ENCODE data around the gene BDNF.

BDNF gene

GRCh38 chr11:27627979-27628378 is 72.3 kb downstream of the BDNF start:
- H3K4me3 ChIP-seq, result no peak overlapping the region
- no peak overlapping the region for H3K27ac ChIP-seq
- no peaks in the 10 kb centered on the region for H3K9me3 ChIP-seq (ENCODE audit: low read depth, low read length)
- no peak overlapping the region for H3K9ac ChIP-seq (ENCODE audit: insufficient read length)
- no peak for DNase-seq (ENCODE audit: low read depth, low spot score)
- H3K36me3 ChIP-seq (ENCODE audit: insufficient read depth, low read length), result no peaks in the 10 kb centered on the region
- TF ChIP-seq POLR2AphosphoS5 (IDR thresholded peaks at IDR 0.05; ENCODE audit: borderline replicate concordance, low read depth, low read length), result no peak
- no peak for TF ChIP-seq FOXP2 (optimal IDR thresholded peaks at IDR 0.05; ENCODE audit: control extremely low read depth, extremely low read length, insufficient read depth)

GRCh38 chr11:27626938-27627586 is 73.2 kb downstream of the BDNF start:
- Histone ChIP-seq H3K9me3 (ENCODE audit: low read depth, low read length) (no peaks in the 10 kb centered on the region), H3K9ac (ENCODE audit: insufficient read length) (no peak overlapping the region), H3K4me3 (no peak overlapping the region), H3K27ac (no peak overlapping the region), H3K36me3 (ENCODE audit: insufficient read depth, low read length) (no peaks in the 10 kb centered on the region)
- no peak for DNase-seq (ENCODE audit: low read depth, low spot score)
- TF ChIP-seq EZH2 (IDR thresholded peaks at IDR 0.05) (no peak), POLR2AphosphoS5 (IDR thresholded peaks at IDR 0.05; ENCODE audit: borderline replicate concordance, low read depth, low read length) (no peak), FOXP2 (optimal IDR thresholded peaks at IDR 0.05; ENCODE audit: control extremely low read depth, extremely low read length, insufficient read depth) (no peak)

GRCh38 chr11:27626269-27626937 is 73.9 kb downstream of the BDNF start:
- Histone ChIP-seq H3K9ac (ENCODE audit: insufficient read length) (no peak overlapping the region), H3K36me3 (ENCODE audit: insufficient read depth, low read length) (no peaks in the 10 kb centered on the region), H3K4me3 (no peak overlapping the region), H3K27ac (no peak overlapping the region), H3K9me3 (ENCODE audit: low read depth, low read length) (no peaks in the 10 kb centered on the region)
- TF ChIP-seq FOXP2 (optimal IDR thresholded peaks at IDR 0.05; ENCODE audit: control extremely low read depth, extremely low read length, insufficient read depth) (no peak), EZH2 (IDR thresholded peaks at IDR 0.05) (no peak), POLR2AphosphoS5 (IDR thresholded peaks at IDR 0.05; ENCODE audit: borderline replicate concordance, low read depth, low read length) (no peak)
- DNase-seq (ENCODE audit: low read depth, low spot score), result no peak

- H3K9ac ChIP-seq (ENCODE audit: insufficient read length), result no peak overlapping the region
- TF ChIP-seq EZH2 (IDR thresholded peaks at IDR 0.05) (no peak), POLR2AphosphoS5 (IDR thresholded peaks at IDR 0.05; ENCODE audit: borderline replicate concordance, low read depth, low read length) (no peak), FOXP2 (optimal IDR thresholded peaks at IDR 0.05; ENCODE audit: control extremely low read depth, extremely low read length, insufficient read depth) (no peak)
- no peaks in the 10 kb centered on the region for H3K36me3 ChIP-seq (ENCODE audit: insufficient read depth, low read length)
- DNase-seq (ENCODE audit: low read depth, low spot score), result no peak
- H3K4me3 ChIP-seq, result no peak overlapping the region
- H3K27ac ChIP-seq, result no peak overlapping the region
- H3K9me3 ChIP-seq (ENCODE audit: low read depth, low read length), result no peaks in the 10 kb centered on the region
These were observed 74.8 kb downstream of the BDNF start for GRCh38 chr11:27625347-27625912.

GRCh38 chr11:27623945-27624523 is 76.2 kb downstream of the BDNF start:
- TF ChIP-seq EZH2 (IDR thresholded peaks at IDR 0.05) (no peak), FOXP2 (optimal IDR thresholded peaks at IDR 0.05; ENCODE audit: control extremely low read depth, extremely low read length, insufficient read depth) (no peak), POLR2AphosphoS5 (IDR thresholded peaks at IDR 0.05; ENCODE audit: borderline replicate concordance, low read depth, low read length) (no peak)

GRCh38 chr11:27622541-27623300 is 77.5 kb downstream of the BDNF start:
- no peak for DNase-seq (ENCODE audit: low read depth, low spot score)
- Histone ChIP-seq H3K9ac (ENCODE audit: insufficient read length) (no peak overlapping the region), H3K27ac (no peak overlapping the region), H3K4me3 (no peak overlapping the region), H3K9me3 (ENCODE audit: low read depth, low read length) (no peaks in the 10 kb centered on the region), H3K36me3 (ENCODE audit: insufficient read depth, low read length) (no peaks in the 10 kb centered on the region)
- TF ChIP-seq EZH2 (IDR thresholded peaks at IDR 0.05) (no peak), FOXP2 (optimal IDR thresholded peaks at IDR 0.05; ENCODE audit: control extremely low read depth, extremely low read length, insufficient read depth) (no peak), POLR2AphosphoS5 (IDR thresholded peaks at IDR 0.05; ENCODE audit: borderline replicate concordance, low read depth, low read length) (no peak)

More at GRCh38 chr11:27623945-27624523, 76.2 kb downstream of the BDNF start:
- Histone ChIP-seq H3K9ac (ENCODE audit: insufficient read length) (no peak overlapping the region), H3K27ac (no peak overlapping the region), H3K9me3 (ENCODE audit: low read depth, low read length) (no peaks in the 10 kb centered on the region), H3K4me3 (no peak overlapping the region), H3K36me3 (ENCODE audit: insufficient read depth, low read length) (no peaks in the 10 kb centered on the region)
- no peak for DNase-seq (ENCODE audit: low read depth, low spot score)

- H3K9me3 ChIP-seq (ENCODE audit: low read depth, low read length), result no peaks in the 10 kb centered on the region
- H3K27ac ChIP-seq, result no peak overlapping the region
- H3K9ac ChIP-seq (ENCODE audit: insufficient read length), result no peak overlapping the region
- DNase-seq (ENCODE audit: low read depth, low spot score), result no peak
- no peaks in the 10 kb centered on the region for H3K36me3 ChIP-seq (ENCODE audit: insufficient read depth, low read length)
- no peak overlapping the region for H3K4me3 ChIP-seq
- no peak for TF ChIP-seq EZH2 (IDR thresholded peaks at IDR 0.05)
- TF ChIP-seq POLR2AphosphoS5 (IDR thresholded peaks at IDR 0.05; ENCODE audit: borderline replicate concordance, low read depth, low read length), result no peak
- no peak for TF ChIP-seq FOXP2 (optimal IDR thresholded peaks at IDR 0.05; ENCODE audit: control extremely low read depth, extremely low read length, insufficient read depth)
These were observed 78.7 kb downstream of the BDNF start for GRCh38 chr11:27621405-27622161.
